Endometrium (tissue), 2 donors: ENCODE data around the gene SMAP1.

Experiments used
- FAIRE-seq: peaks from 2 replicates; lab custom pipeline; 2012; peaks lifted over from hg19 to GRCh38; lab: Jason Lieb, UNC
- donor health status: control.
- donor health status: control.

Gene SMAP1

GRCh38 chr6:70667711-70668498 lies at the start of gene SMAP1:
Gene SMAP1, plus strand, starts transcription at chr6:70667883. Its CDS starts 141 bp downstream, at chr6:70668024.
- FAIRE-seq, result no peak

- FAIRE-seq, result no peak
Observed at GRCh38 chr6:70620746-70621145, 46.9 kb upstream of the SMAP1 start.

GRCh38 chr6:70622461-70622860 lies 45.2 kb upstream of the SMAP1 start:
- no peak for FAIRE-seq

GRCh38 chr6:70625436-70625835 lies 42.2 kb upstream of the SMAP1 start:
- no peak for FAIRE-seq

- no peak for FAIRE-seq
Observed at GRCh38 chr6:70627500-70628254, 40.0 kb upstream of the SMAP1 start.

GRCh38 chr6:70629929-70630328 lies 37.8 kb upstream of the SMAP1 start:
- FAIRE-seq, result no peak

- FAIRE-seq, result no peak
Observed at GRCh38 chr6:70633870-70634269, 33.8 kb upstream of the SMAP1 start.

- FAIRE-seq, result no peak
Observed at GRCh38 chr6:70636596-70636995, 31.1 kb upstream of the SMAP1 start.

GRCh38 chr6:70638468-70638867 lies 29.2 kb upstream of the SMAP1 start:
- FAIRE-seq, result no peak

- FAIRE-seq, result no peak
Observed at GRCh38 chr6:70651326-70651905, 16.3 kb upstream of the SMAP1 start.

GRCh38 chr6:70652216-70652615 lies 15.5 kb upstream of the SMAP1 start:
- FAIRE-seq, result no peak

GRCh38 chr6:70657706-70658105 lies 10.0 kb upstream of the SMAP1 start:
- no peak for FAIRE-seq

- no peak for FAIRE-seq
Observed at GRCh38 chr6:70663881-70664466, 3.7 kb upstream of the SMAP1 start.

GRCh38 chr6:70666706-70667105 lies 977 bp upstream of the SMAP1 start:
- FAIRE-seq, result no peak

GRCh38 chr6:70667256-70667710 lies 400 bp upstream of the SMAP1 start:
- FAIRE-seq, result no peak

GRCh38 chr6:70668499-70668812 lies 773 bp downstream of the SMAP1 start:
- no peak for FAIRE-seq

- no peak for FAIRE-seq
Observed at GRCh38 chr6:70669133-70669532, 1.4 kb downstream of the SMAP1 start.

- FAIRE-seq, result no peak
Observed at GRCh38 chr6:70672549-70672948, 4.9 kb downstream of the SMAP1 start.

- FAIRE-seq, result no peak
Observed at GRCh38 chr6:70673054-70673453, 5.4 kb downstream of the SMAP1 start.

- FAIRE-seq, result no peak
Observed at GRCh38 chr6:70673601-70674000, 5.9 kb downstream of the SMAP1 start.

- FAIRE-seq, result no peak
Observed at GRCh38 chr6:70675822-70676221, 8.1 kb downstream of the SMAP1 start.

- FAIRE-seq, result no peak
Observed at GRCh38 chr6:70676821-70677220, 9.1 kb downstream of the SMAP1 start.

GRCh38 chr6:70680396-70680795 lies 12.7 kb downstream of the SMAP1 start:
- no peak for FAIRE-seq
